Fibroblast of skin of left biceps (primary cell): ENCODE results near the gene MKKS.
A peak's percentile ranks its signal among the peaks of the same experiment; 100 is the strongest.
"Not testable (repeated sequence)": the region's sequence is repeated elsewhere in the genome, so short reads cannot be mapped to it uniquely, and the experiment has no call there.

Experiments used
- DNase-seq, 2 experiments: peaks; one replicate each; pipeline ENCODE4 v3.0.0-alpha.2; 2013; ENCODE audit warnings: low read depth in 2 of 2

The MKKS gene

GRCh38 chr20:10449270-10449669 is 15.2 kb upstream of the MKKS start:
- DNase-seq: no peak

GRCh38 chr20:10448270-10449156 is 14.5 kb upstream of the MKKS start:
- DNase-seq: no peak

- peak; percentile 35 to 41 for DNase-seq
These were observed 13.0 kb upstream of the MKKS start for GRCh38 chr20:10447028-10447427.

- DNase-seq: no peak
These were observed 11.7 kb upstream of the MKKS start for GRCh38 chr20:10445758-10446157.

GRCh38 chr20:10443936-10444335 is 9.9 kb upstream of the MKKS start:
- DNase-seq: no peak

- no peak for DNase-seq
These were observed 4.2 kb upstream of the MKKS start for GRCh38 chr20:10438217-10438616.

GRCh38 chr20:10436053-10436699 is 2.2 kb upstream of the MKKS start:
- DNase-seq: no peak

GRCh38 chr20:10434832-10435812 is 1.1 kb upstream of the MKKS start, which contains the start of gene SLX4IP:
Gene SLX4IP (plus strand): TSS chr20:10435305. CDS start chr20:10458205, 22,900 bp downstream.
- peak; percentile 93 to 94 for DNase-seq

- DNase-seq: peak; percentile 98 to 99
These were observed 427 bp upstream of the MKKS start for GRCh38 chr20:10434467-10434831.

- no peak for DNase-seq
These were observed 904 bp downstream of the MKKS start for GRCh38 chr20:10433014-10433622.

GRCh38 chr20:10432079-10432478 is 1.9 kb downstream of the MKKS start:
- DNase-seq: no peak

- DNase-seq: no peak
These were observed 3.3 kb downstream of the MKKS start for GRCh38 chr20:10430704-10431103.

- DNase-seq: no peak
These were observed 4.0 kb downstream of the MKKS start for GRCh38 chr20:10430000-10430466.

- no peak for DNase-seq
These were observed 4.5 kb downstream of the MKKS start for GRCh38 chr20:10429443-10429981.

- no peak for DNase-seq
These were observed 6.0 kb downstream of the MKKS start for GRCh38 chr20:10428008-10428407.

- peak in 1 of 2 experiments; percentile 22 for DNase-seq
These were observed 6.8 kb downstream of the MKKS start for GRCh38 chr20:10427060-10427692.

GRCh38 chr20:10423735-10424134 is 10.3 kb downstream of the MKKS start:
- DNase-seq: no peak

- no peak for DNase-seq
These were observed 14.4 kb downstream of the MKKS start for GRCh38 chr20:10419550-10420133.

GRCh38 chr20:10417218-10417617 is 16.8 kb downstream of the MKKS start:
- not testable (repeated sequence) for DNase-seq

- no peak for DNase-seq
These were observed 18.9 kb downstream of the MKKS start for GRCh38 chr20:10415013-10415650.
